Prostate gland (tissue), 2 donors: ENCODE measurements around the gene PCDHGA8. TPM values are rescaled to one million over a fixed set of nuclear protein-coding genes. Genes with fewer than 3 reads are reported as not detected.
"Not testable (repeated sequence)": the region's sequence is repeated elsewhere in the genome, so short reads cannot be mapped to it uniquely, and the experiment has no call there.

ENCODE experiments used
- DNase-seq: peaks from one replicate; pipeline ENCODE4 v3.0.0-alpha.2; 2019; ENCODE audit warnings: low spot score
- H3K27ac ChIP-seq, 2 donors: fragments of 200-600 bp; sonication (generic); 2 replicates each; pipeline ENCODE4 v1.5.1; 2017 to 2019
- H3K27me3 ChIP-seq: fragments of 200-600 bp; sonication (generic); replicated peaks from 2 replicates; pipeline ENCODE4 v1.5.1; 2019; ENCODE audit not compliant: insufficient read depth
- H3K36me3 ChIP-seq, 2 donors: fragments of 200-600 bp; sonication (generic); 1 replicate in 1 of 2; 2 replicates in 1 of 2; pipeline versions ENCODE4 v1.5.1 to v1.8.1; 2017 to 2019
- H3K4me1 ChIP-seq: fragments of 200-600 bp; sonication (generic); replicated peaks from 2 replicates; pipeline ENCODE4 v1.5.1; 2019
- H3K4me3 ChIP-seq, 2 donors: fragments of 200-600 bp; sonication (generic); 2 replicates each; pipeline ENCODE4 v1.5.1; 2017 to 2019
- H3K9me3 ChIP-seq: fragments of 200-600 bp; sonication (generic); 2 replicates; pipeline ENCODE4 v1.5.1; 2017
- CTCF ChIP-seq, 4 experiments: fragments of 200-600 bp in 2 of 4; fragments of 450-650 bp in 2 of 4; sonication (generic) in 2 of 4; IDR thresholded peaks; 1 replicate in 3 of 4; 2 replicates in 1 of 4; pipeline ENCODE4 v1.5.1; 2016 to 2019; ENCODE audit warnings: antibody characterized with exemption in 4 of 4, mild to moderate bottlenecking in 2 of 4, moderate library complexity in 2 of 4
- POLR2A ChIP-seq: fragments of 450-650 bp; IDR thresholded peaks from one replicate; pipeline ENCODE4 v1.6.1; 2016; ENCODE audit warnings: antibody characterized with exemption, mild to moderate bottlenecking
- POLR2AphosphoS5 ChIP-seq: sonication (generic); formaldehyde crosslinking; IDR thresholded peaks from one replicate; pipeline ENCODE4 v1.6.1; 2017; ENCODE audit warnings: antibody characterized with exemption
- WGBS: methylation state at CpG from one replicate; pipeline ENCODE4 v1.1.5; 2018; 5-methylcytosine and 5-hydroxymethylcytosine counted together
- intact Hi-C: fragments of 100-400 bp; cut with DNase I; formaldehyde crosslinking; loops from one replicate; pipeline ENCODE4 v1.14.2; 2022
- total RNA-seq, 2 donors: library from RNA; depleted of rRNA; stranded (reverse); fragments of >200 nt; gene quantifications; one replicate each; pipeline ENCODE4 v1.1.0, GENCODE V29; 2016

Gene PCDHGA8
- total RNA-seq, 2 donors from 2014 or later: 1.1 to 4.2 TPM

- Histone ChIP-seq H3K9me3 (no peaks in the 10 kb centered on the region), H3K4me1 (no peaks in the 10 kb centered on the region), H3K27me3 (peaks cover 4% of the 10 kb centered on the region), H3K36me3 (no peaks in the 10 kb centered on the region), H3K27ac (no peak overlapping the region), H3K4me3 (no peak overlapping the region)
- TF ChIP-seq CTCF (IDR thresholded peaks at IDR 0.05) (no peak), POLR2AphosphoS5 (no peak), POLR2A (no peak)
- intact Hi-C loops: no loop called here
- WGBS: 18% methylated on average over 41 of the region's 69 CpGs
- DNase-seq: no peak
Observed at GRCh38 chr5:141371572-141372475, 20.6 kb upstream of the PCDHGA8 start.

GRCh38 chr5:141373673-141374317, 18.6 kb upstream of the PCDHGA8 start, which contains the start of gene PCDHGA6:
Gene PCDHGA6, plus strand, starts transcription at chr5:141373891. Its CDS starts 193 bp downstream, at chr5:141374084.
- Histone ChIP-seq H3K36me3 (no peaks in the 10 kb centered on the region), H3K4me3 (no peak within 1 kb of the TSS), H3K27me3 (peaks cover 4% of the 10 kb centered on the region), H3K9me3 (no peaks in the 10 kb centered on the region), H3K4me1 (no peaks in the 10 kb centered on the region), H3K27ac (no peak within 1 kb of the TSS)
- TF ChIP-seq POLR2AphosphoS5 (no peak), CTCF (IDR thresholded peaks at IDR 0.05) (peak in 2 of 4 experiments; percentile 10 to 17)
- intact Hi-C loops: no loop called here
- WGBS: 13% methylated on average over 27 of the region's 27 CpGs
- no peak for DNase-seq

- H3K36me3 ChIP-seq: no peaks in the 10 kb centered on the region
- no peak overlapping the region for H3K4me3 ChIP-seq
- H3K27me3 ChIP-seq: peaks cover 4% of the 10 kb centered on the region
- WGBS: 39% methylated on average over 14 of the region's 14 CpGs
- TF ChIP-seq CTCF (IDR thresholded peaks at IDR 0.05): no peak
- no peak for TF ChIP-seq POLR2AphosphoS5
- TF ChIP-seq POLR2A: no peak
- intact Hi-C loops: no loop called here
- H3K27ac ChIP-seq: no peak overlapping the region
- no peaks in the 10 kb centered on the region for H3K4me1 ChIP-seq
- no peaks in the 10 kb centered on the region for H3K9me3 ChIP-seq
- DNase-seq: no peak
Observed at GRCh38 chr5:141374627-141375026, 17.8 kb upstream of the PCDHGA8 start.

GRCh38 chr5:141375444-141376155, 16.8 kb upstream of the PCDHGA8 start:
- DNase-seq, intact Hi-C loops, H3K27ac ChIP-seq, H3K4me1 ChIP-seq, H3K9me3 ChIP-seq, H3K27me3 ChIP-seq, H3K36me3 ChIP-seq, H3K4me3 ChIP-seq: not testable (repeated sequence)
- 29% methylated on average over 8 of the region's 48 CpGs for WGBS
